SHP77 (cell line): Measurements from ENCODE around the gene BZW2.
"Not testable (repeated sequence)": the region's sequence is repeated elsewhere in the genome, so short reads cannot be mapped to it uniquely, and the experiment has no call there.

Source experiments
- DNase-seq, 2 experiments: peaks; one replicate each; lab custom pipeline; 2025; lab: John Stamatoyannopoulos, UW

The BZW2 gene

DNA sequence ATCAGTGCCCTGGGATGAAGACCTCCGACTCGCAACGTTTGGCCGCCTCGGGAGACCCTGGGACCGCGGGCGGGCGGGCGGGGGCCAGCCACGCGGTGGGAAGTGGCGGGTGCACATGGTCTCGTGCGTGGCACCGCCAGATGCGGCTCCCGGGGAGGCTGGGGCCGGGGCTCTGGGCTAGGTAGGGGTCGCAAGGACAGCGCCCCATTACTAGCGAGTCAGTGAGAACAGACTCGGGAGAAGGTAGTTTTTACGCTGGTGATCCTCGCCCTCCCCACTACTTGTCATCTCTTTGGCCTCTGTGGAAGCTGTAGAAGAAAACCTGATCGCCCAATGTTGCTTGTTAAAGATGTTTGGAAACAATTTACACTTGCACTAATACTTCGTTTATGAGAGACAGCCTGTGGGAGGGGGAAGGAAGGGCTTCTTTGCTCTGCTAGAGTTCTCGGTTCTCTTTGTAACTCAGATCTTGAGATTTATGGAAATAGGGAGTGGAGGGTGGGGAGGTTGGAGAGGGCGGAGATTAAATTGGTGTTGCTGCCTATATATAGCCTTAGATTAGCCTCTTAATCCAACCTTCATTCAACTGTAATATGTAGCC is 591 bp downstream of the BZW2 start:
- no peak for DNase-seq

DNA sequence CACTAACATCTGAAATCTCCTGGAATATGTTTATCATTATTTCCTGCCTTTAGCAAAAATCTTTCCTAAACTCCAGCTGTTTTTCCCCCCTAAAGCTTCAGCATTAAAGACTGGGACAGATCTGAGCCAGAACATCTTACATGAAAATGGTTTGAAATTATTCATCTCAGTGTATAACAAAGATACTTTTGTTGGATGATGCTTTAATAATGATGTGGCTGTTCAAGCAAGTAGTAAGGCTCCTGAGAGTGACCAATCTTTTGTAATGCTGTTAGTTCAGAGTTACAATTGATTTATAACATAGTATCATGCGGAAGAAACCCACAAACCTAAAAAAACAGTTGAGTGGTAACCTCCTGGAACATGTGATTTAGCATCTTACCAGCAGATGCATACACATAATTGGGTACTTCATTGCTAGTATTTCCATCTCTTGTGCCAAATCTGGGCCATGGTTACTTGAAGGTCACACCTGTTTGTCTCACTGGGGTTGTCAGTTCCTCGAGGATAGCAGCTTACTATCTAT is 1.5 kb downstream of the BZW2 start:
- DNase-seq, result no peak

DNA sequence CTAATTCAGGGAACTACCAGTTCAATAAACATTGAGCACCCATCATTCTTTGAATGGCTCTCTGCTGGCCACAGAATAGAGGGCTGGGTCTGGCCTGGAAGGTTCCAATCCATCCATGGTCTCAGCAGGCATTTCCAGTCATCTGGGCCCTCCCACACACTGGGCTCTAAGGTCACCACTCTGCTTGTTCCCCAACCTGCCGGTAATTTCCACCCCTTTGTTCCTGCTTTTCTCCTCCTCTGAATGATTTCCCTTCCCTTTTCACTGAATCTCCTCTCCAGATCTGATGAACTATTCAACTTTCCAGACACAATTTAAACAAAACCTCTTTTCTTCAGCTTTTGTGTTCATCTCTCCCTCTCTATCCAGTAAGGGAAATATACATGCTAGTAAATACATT is 2.6 kb downstream of the BZW2 start:
- DNase-seq, result no peak

DNA sequence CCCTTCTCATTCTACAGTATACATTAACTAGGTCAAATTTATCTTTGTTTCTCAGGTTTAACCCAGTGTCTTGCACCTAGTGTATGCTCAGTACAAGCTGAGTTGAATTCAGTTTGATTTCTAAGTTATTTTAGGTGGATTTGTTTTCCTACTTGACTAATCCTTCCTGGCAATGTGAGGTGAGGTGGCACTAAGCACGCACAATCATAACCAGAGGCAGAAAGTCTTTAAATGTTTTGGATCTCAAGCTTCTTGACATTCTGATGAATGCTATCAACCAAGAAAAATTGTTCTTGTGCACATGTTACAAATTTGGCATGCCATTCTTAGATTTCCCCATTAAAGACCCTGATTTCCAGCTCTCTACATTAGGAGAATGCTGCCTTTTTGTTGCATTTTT is 3.2 kb downstream of the BZW2 start:
- DNase-seq, result no peak

DNA sequence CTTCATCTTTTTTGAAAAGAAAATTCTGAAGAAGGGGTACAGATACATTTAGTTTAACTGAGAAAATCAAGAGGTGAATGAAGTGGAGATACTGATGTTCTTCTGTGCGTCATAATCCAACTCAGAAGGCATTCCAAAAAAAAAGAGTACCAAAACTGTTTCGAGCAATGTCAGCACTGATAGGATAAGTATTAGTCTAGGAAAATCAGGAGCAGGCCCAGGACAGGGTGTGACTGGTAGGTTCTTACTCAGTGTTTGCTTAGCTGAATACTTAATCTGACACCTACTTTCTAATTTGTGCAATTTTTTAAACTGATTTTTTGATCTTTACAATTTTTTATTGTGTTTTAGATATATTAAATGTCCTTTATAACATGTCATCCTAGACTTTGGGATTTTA is 4.3 kb downstream of the BZW2 start:
- DNase-seq, result no peak

DNA sequence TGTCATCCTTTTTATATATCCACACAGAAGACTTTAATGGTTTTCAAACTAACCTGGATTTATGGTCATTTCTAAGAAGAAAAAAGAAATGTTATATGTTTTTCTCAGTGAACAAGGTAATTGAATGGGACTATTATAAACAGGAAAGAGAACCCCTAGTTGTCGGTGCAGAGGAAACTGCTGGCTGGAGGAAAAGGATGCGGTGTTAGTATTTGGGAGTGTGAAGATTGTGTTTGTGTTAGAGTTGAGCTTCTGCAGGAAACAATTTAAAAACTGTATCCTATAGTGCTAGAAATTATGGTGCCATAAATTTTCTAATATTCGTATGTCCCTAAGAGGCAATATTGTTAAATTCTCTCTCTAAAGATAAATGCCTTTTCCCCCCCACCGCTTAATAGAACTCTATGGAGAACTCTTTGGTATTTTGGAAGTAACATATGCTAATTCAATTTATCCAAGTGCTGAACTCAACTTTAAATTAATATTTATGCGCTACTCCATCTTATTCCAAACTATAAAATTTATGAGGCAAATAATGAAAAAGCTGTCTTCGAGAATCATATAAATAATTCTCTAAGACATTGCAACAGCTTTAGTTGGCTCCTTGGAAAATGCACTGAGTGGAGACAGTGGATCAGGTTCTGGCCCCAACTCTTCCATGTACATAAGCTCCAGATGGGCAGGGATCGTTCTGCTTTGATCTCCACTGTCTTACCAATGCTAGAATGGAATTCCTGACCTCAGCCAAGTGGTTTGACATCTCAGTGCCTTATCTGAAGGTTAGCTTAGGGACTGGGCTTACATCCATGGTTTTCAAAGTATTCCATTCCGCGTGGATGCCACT is 5.6 kb downstream of the BZW2 start:
- DNase-seq, result no peak

DNA sequence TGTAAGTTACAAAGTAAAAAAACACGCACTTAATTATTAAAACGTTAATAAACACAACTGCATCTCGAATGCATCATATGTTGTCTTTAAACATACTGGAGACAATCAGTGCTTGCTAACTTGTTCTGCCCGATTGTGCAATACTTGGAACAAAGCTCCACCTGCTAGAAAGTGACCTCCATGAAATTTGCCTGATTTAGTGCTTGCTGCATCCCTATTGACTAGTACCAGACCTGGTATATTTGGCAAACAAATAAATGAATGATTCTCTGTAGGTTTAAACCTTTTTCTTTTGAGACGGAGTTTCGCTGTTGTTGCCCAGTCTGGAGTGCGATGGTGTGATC is 6.2 kb downstream of the BZW2 start:
- no peak for DNase-seq

DNA sequence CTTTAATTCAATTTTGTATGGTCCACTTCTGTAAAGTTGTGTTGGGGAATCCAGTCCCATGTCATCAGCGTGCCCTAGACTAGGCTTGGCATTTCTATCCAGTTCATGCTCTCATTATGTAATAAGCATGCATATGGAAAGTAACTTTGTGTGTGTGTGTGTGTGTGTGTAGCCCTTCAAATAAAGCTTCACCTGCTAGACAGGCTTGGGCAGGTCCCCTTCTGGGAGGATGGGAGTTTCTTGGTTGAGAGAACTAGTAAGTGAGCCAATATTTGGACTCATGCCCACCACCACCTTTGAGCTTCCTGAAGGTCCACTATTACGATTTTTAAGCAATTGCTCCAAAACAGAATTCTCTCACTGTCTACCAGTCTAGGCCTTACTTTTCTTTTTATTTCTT is 6.9 kb downstream of the BZW2 start:
- peak; percentile 45 to 79 for DNase-seq

DNA sequence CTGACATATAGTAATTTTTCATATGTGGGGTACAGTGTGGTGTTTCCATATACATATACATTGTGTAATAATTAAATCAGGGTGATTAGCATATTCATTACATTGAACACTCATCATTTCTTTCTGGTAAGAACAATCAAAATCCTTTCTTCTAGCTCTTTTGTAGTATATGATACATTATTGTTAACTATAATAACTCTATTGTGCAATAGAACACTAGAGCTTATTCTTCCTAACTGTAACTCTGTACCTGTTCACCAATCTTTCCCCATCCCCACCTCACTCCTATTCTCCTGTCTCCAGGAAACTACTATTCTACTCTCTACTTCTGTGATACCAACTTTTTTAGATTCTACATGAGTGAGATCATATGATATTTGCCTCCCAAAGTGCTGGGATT is 9.4 kb downstream of the BZW2 start:
- DNase-seq, result no peak

DNA sequence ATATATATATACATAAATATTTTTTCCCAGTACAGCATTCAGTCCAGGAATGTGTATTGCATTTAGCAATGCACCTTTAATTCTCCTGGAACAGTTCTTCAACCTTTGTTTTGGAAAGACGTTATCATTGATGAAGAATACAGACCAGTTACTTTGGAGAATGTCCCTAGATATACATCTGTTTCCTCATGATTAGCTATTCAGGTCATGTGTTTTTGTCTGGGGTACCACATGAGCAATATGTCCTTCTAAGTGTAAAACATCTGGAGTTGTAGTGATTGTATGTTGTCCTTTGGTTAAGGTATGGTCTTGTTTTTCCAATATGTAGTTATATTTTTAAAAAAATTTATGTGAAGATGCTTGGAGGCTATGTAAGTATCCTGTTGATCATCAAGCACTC is 10.2 kb downstream of the BZW2 start:
- no peak for DNase-seq

DNA sequence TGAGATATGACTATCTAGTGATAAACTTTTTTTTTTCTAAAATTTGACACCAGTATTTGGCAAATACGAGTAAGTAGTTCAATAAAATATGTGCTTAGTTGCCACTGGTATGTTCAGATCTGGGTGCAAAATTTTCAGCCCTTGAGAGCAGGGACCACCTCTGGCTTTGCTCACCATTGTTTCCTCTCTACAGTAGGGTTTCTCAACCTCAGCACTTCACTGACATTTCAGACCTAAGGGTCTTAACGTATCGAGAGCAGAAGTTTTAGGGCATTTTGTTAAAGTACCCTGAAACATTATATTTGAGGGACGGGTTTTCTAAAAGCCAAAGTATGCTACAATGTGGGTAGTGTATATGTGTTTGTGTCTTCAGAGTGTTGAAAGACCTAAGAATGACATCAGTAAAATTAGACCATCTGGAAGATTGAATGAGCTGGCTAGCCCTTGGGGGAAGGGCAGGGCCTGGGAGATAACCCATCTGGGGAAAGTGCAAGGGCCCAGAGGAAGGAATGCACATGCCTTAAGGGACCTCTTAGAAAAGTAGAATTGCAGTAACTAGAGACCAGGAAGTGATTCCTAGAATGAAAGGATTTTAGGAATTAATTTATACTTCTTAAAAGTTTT is 11.8 kb downstream of the BZW2 start:
- DNase-seq, result no peak

DNA sequence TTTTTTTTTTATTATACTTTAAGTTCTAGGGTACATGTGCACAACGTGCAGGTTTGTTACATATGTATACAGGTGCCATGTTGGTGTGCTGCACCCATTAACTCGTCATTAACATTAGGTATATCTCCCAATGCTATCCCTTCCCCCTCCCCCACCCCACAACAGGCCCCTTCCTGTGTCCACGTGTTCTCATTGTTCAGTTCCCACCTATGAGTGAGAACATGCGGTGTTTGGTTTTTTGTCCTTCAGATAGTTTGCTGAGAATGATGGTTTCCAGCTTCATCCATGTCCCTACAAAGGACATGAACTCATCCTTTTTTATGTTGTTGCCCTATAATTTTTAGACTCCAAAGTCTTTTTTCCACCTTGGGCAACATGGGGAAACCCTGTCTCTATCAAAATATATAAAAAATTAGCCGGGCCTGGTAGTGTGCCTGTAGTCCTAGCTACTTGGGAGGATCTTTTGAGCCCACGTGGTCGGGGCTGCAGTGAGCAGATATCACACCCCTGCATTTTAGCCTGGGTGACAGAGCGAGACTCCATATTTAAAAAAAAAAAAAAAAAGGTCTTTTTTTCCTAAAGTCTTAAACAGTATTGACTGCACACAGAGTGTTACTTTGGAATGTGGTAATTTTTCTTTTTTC is 14.0 kb downstream of the BZW2 start:
- not testable (repeated sequence) for DNase-seq

DNA sequence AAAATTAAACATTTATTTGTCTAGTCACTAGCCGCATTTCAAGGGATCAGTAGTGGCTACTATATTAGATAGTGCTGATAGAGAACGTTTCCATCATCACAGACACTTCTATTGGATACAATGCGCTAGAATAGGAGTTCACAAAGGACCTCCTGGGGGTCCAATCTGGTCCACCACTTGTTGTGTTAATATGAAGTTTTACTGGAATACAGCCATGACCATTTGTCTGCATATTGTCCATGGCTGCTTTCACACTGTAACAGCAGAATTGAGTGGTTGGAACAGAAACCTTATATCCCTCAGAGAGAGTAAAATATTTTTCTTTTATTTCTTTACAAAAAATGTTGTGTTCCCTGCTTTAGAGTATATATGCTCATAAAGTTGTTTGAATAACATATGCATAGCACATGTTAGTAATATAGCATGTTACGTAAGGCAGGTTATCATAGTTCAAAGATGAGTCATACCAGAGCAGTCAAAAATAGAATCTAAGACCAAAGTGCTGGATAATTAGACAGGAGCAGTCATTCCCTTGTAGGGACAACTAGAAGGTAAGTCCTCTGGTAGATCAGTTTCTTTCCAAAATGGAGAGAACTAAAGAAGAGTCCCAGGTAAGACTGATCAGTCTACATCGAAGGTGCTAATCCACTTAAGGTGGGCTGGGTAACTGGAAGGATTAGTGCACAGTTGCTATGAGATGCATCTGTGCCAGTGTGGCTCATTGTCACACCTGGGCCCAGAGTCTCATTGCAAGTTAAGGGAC is 14.9 kb downstream of the BZW2 start:
- DNase-seq, result no peak

DNA sequence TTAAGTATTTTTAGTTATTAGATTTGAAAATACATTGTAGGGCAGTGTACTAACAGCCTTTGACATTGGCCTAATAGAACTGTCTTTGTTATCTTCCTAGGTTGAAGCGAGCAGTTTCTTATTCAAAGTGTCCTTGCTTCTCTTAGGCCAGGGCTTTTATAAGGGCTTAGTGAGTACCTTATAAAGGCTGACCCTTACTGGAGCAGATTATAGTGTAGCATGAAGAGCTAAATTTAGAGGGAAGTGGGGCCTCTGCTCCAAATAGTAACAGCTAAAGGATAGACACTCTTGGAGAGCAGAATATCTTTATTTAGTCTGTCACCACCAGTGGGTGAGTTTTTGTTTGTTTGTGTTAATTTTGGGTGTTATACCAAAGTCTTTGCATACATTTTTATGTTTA is 15.9 kb downstream of the BZW2 start:
- no peak for DNase-seq

DNA sequence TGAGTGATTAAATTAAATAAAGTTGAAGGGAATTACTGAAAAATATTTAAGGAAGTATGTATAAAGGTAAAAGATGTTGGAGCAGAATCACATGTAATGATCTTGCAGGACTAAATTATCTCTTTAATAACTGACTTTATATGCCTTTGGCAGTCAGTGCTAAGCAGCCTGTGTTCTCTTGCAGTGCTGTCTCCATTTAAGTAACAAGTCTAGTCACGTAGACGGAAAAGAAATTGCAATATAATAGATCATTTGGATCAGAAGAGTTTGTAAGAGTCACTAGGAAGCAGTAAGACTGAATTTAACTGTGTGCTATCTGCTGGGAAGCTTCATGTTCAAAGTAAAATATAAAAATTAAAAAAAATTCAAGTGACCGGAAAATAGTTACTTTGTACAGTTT is 21.4 kb downstream of the BZW2 start:
- DNase-seq, result no peak

DNA sequence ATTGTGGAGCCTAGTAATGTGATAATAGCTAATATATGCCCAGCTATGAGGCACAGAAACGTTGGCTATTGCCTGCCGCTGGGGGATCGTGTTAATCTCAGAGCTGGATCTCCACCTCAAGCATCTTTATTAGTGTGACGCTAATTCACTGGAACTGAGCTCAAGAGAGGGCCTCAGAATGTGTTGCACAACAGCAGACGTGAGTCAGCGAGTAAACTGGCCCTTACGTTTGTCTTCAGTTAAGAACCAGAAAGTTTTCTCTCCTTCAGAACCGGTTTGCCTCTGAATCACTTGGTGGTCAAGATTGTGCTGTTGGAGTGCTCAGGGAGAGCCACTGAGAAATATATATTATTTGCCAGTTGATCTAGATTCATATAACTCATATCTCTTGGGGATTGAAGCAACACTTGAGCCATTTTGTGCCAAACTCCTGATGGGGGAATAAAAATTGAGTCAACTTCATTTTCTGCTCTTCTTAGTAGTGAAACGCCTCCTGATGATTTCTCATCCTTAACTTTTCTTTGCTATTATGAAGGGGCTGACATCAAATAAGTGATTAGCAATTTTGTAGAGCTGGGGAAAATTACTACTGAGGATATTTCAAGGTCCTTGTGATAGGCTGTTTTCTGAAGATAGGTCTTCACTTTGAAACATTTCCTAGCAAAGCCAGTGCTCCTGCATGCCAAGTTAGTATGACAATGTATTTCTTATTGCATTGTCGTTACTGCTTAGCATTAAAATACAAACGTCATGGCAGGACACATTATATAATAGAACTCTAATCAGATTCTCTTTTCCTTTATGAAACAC is 22.3 kb downstream of the BZW2 start:
- no peak for DNase-seq

DNA sequence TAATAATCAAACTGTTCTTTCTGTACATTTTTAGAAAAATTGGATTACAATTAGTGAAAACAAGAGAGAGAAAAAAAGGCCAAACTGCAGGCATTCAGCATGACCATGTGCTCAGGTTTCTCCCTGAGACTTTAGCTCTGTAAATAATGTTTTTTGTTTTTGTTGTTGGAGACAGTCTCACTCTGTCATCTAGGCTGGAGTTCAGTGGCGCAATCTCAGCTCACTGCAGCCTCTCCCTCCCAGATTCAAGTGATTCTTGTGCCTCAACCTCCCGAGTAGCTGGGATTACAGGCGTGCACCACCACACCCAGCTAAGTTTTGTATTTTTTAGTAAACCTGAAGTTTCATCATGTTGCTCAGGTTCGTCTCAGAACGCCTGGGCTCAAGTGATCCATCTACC is 23.0 kb downstream of the BZW2 start:
- DNase-seq, result no peak

DNA sequence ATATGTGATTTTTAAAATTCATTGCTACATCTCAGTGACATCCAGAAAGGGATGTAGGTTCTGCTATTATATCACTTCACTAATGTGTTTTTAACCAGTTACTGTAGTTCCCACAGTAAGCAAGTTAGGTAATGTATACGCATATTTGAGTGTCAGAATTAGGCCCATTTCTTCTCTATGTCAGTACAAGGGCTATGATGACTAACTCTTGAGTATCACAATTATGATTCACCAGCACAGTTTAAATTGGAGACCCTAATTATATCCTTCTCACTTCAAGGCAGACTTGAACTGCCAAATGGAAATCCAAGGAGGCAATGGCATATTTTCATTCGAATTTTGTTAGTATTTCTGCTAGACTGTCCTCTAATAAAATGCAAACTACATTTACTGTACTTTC is 23.6 kb downstream of the BZW2 start:
- no peak for DNase-seq

DNA sequence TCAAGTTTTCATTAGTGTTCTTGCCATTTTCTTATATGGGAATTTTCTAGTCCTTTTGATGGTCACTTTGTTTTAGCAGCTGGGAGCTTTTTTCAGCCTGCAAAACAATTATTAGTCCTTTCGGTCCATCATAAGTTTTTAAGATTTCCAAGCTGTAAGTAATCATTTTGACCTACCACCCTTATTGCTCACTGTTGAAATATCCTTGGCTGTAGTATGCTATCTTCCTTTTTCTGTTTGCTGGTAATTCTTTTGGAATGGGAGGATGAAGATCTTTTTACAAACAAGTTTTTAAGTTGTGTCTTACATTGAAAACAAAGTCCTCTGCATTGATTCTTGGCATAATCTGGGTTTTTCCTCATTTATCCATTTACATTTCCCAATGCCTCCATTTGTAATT is 24.0 kb downstream of the BZW2 start:
- no peak for DNase-seq

DNA sequence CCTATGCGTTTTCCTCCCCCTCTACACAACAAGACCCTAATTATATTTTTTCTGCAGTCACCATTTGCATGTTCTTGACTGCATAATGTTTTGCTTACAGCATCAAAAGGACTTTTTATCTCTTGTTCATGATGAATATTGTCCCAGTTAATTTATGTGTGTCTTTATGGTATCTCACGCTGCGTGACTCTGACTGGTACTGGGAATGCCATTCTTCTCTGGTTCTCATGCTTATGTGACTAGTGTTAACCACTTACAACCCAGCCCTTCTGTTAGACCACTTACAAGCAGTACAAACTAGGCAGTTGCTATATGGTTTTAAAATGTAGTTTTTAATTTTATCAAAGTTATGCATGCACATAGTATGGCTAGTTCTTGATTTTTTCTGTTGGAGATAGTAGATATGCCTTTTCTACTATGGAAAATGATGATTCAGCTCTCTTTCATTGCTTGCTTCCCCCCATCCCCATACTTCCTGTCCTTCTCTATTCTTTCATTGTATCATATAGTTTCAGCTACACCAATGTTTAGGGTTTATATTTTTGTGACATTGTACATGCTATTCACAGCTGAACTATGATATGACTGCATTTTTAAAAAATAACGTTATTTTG is 24.9 kb downstream of the BZW2 start:
- DNase-seq, result no peak

DNA sequence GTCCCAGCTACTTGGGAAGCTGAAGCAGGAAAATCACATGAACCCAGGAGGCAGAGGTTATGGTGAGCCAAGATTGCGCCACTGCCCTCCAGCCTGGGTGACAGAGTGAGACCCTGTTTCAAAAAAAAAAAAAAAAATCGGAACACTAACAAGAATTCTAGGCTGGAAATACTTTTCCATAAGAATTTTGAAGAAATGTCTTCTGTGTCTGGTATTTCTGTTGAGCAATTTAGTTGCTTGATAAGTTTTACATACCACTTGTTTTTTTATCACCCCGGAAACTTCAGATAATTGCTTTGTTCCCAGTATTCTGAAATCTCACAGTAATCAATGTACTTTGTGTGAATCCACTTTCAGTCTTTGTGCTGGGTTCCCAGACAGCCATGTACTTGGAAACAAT is 25.8 kb downstream of the BZW2 start:
- no peak for DNase-seq
